Measurements from ENCODE around the gene MARVELD2.
"Not testable (repeated sequence)": the region's sequence is repeated elsewhere in the genome, so short reads cannot be mapped to it uniquely, and the experiment has no call there.

The MARVELD2 gene

GRCh38 chr5:69414885-69415583 is at the start of gene MARVELD2:
MARVELD2 (plus strand) TSS chr5:69415116; CDS start chr5:69419386, 4,270 bp downstream.
- DNase-seq: peak; percentile 17

- DNase-seq: no peak
Measured at GRCh38 chr5:69367697-69368279, 47.1 kb upstream of the MARVELD2 start.

- DNase-seq: peak; percentile 39
Measured at GRCh38 chr5:69368458-69369339, 46.2 kb upstream of the MARVELD2 start.

- peak; percentile 92 for DNase-seq
Measured at GRCh38 chr5:69369340-69370121, 45.4 kb upstream of the MARVELD2 start, which contains the start of the genes AK6, RAD17 and TAF9. AK6 (minus strand) TSS chr5:69369520; CDS start chr5:69369490, 30 bp downstream. RAD17 (plus strand) TSS chr5:69369818; CDS start chr5:69372209, 2,391 bp downstream. TAF9 (minus strand) TSS chr5:69369520; CDS start chr5:69365737, 3,783 bp downstream.

- not testable (repeated sequence) for DNase-seq
Measured at GRCh38 chr5:69370335-69370734, 44.6 kb upstream of the MARVELD2 start.

- no peak for DNase-seq
Measured at GRCh38 chr5:69372394-69372793, 42.5 kb upstream of the MARVELD2 start.

GRCh38 chr5:69374911-69375446 is 39.9 kb upstream of the MARVELD2 start:
- DNase-seq: no peak

GRCh38 chr5:69378376-69378775 is 36.5 kb upstream of the MARVELD2 start:
- DNase-seq: no peak

- no peak for DNase-seq
Measured at GRCh38 chr5:69404659-69405330, 10.1 kb upstream of the MARVELD2 start.

GRCh38 chr5:69415584-69415958 is 655 bp downstream of the MARVELD2 start:
- no peak for DNase-seq

GRCh38 chr5:69416180-69416579 is 1.3 kb downstream of the MARVELD2 start:
- no peak for DNase-seq

- DNase-seq: no peak
Measured at GRCh38 chr5:69416699-69417098, 1.8 kb downstream of the MARVELD2 start.

- no peak for DNase-seq
Measured at GRCh38 chr5:69418554-69418953, 3.6 kb downstream of the MARVELD2 start.

GRCh38 chr5:69431424-69432303 is 16.7 kb downstream of the MARVELD2 start:
- no peak for DNase-seq

- no peak for DNase-seq
Measured at GRCh38 chr5:69432412-69433206, 17.7 kb downstream of the MARVELD2 start.

- DNase-seq: peak; percentile 57
Measured at GRCh38 chr5:69435276-69435884, 20.5 kb downstream of the MARVELD2 start.

- DNase-seq: no peak
Measured at GRCh38 chr5:69444127-69444754, 29.3 kb downstream of the MARVELD2 start.

GRCh38 chr5:69449511-69449910 is 34.6 kb downstream of the MARVELD2 start:
- DNase-seq: no peak

- peak; percentile 94 for DNase-seq
Measured at GRCh38 chr5:69450116-69450515, 35.2 kb downstream of the MARVELD2 start.
